Adrenal gland (tissue), 12 donors: Measurements from ENCODE around the gene SLC39A7. TPM values are rescaled to one million over a fixed set of nuclear protein-coding genes. Genes with fewer than 3 reads are reported as not detected.
A peak's percentile ranks its signal among the peaks of the same experiment; 100 is the strongest.

ENCODE experiments used
- DNase-seq, 7 donors: peaks; one replicate each; pipeline ENCODE4 v3.0.0-alpha.2; 2019 to 2020
- H3K27ac ChIP-seq, 5 donors: fragments of 200-600 bp; sonication (generic) in 4 of 5; 1 replicate in 3 of 5; 2 replicates in 2 of 5; pipeline versions ENCODE4 v1.5.1 to v1.8.0; 2016 to 2020; ENCODE audit warnings: mild to moderate bottlenecking in 1 of 5
- H3K27me3 ChIP-seq: fragments of 200-600 bp; 2 replicates; pipeline ENCODE4 v1.8.0; 2021
- H3K36me3 ChIP-seq, 2 donors: fragments of 200-600 bp; replicated peaks in 1 of 2; 1 replicate in 1 of 2; 2 replicates in 1 of 2; pipeline versions ENCODE4 v1.5.1 to v1.8.0; 2018 to 2022
- H3K4me1 ChIP-seq, 2 donors: fragments of 200-600 bp; replicated peaks in 1 of 2; 1 replicate in 1 of 2; 2 replicates in 1 of 2; pipeline versions ENCODE4 v1.5.1 to v1.8.0; 2018 to 2021
- H3K4me3 ChIP-seq, 4 donors: fragments of 200-600 bp; sonication (generic) in 3 of 4; one replicate each; pipeline ENCODE4 v1.5.1; 2016 to 2018
- H3K9me3 ChIP-seq, 3 donors: fragments of 200-600 bp; sonication (generic) in 1 of 3; replicated peaks in 1 of 3; 1 replicate in 2 of 3; 2 replicates in 1 of 3; pipeline versions ENCODE4 v1.5.1 to v1.8.0; 2016 to 2021
- CTCF ChIP-seq, 6 experiments: fragments of 450-650 bp in 4 of 6; fragments of 200-600 bp in 2 of 6; sonication (generic) in 1 of 6; IDR thresholded peaks; 1 replicate in 5 of 6; 2 replicates in 1 of 6; pipeline versions ENCODE4 v1.5.1 to v1.8.0; 2016 to 2021; ENCODE audit warnings: antibody characterized with exemption in 6 of 6, mild to moderate bottlenecking in 2 of 6, moderate library complexity in 1 of 6
- POLR2A ChIP-seq, 2 donors: fragments of 450-650 bp; IDR thresholded peaks; one replicate each; pipeline ENCODE4 v1.6.1; 2017; ENCODE audit warnings: antibody characterized with exemption in 2 of 2, mild to moderate bottlenecking in 2 of 2, moderate library complexity in 1 of 2
- WGBS, 4 donors: extraction: QIAGEN DNeasy Blood & Tissue Kit in 2 of 4; methylation state at CpG; one replicate each; pipeline versions ENCODE4 v1.1.5 to v1.1.7; 2013 to 2017; 5-methylcytosine and 5-hydroxymethylcytosine counted together
- intact Hi-C, 2 donors: fragments of 100-400 bp; cut with DNase I; formaldehyde crosslinking; loops; one replicate each; pipeline versions ENCODE4 v1.14.1 to v1.15.0; 2022 to 2023
- polyA plus RNA-seq, 3 donors: library from polyadenylated mRNA; stranded (reverse); fragments of 200-250 nt in 2 of 3; fragments of 350-450 nt in 1 of 3; fragmentation: Illumina TruSeq in 1 of 3; extraction: RNeasy Lipid Tissue Mini Kit (QIAGEN cat#74804) in 1 of 3; gene quantifications; one replicate each; pipeline ENCODE4 v1.2.3, GENCODE V29; 2013 to 2014
- total RNA-seq, 9 donors: library from RNA; depleted of rRNA in 4 of 9; stranded (reverse); fragments of >200 nt in 4 of 9; fragments of 120-200 nt in 1 of 9; fragmentation: NEBNext Ultra II Directional in 1 of 9; extraction: Animal tissue kit (Norgen Biotek cat#: 25700) in 1 of 9; gene quantifications; one replicate each; pipeline versions ENCODE4 v1.1.0 to v1.2.4, GENCODE V29; 2013 to 2023
- donor health status: healthy with polysubstance abuse.
- donor health status: Bipolar disorder and iron deficiency.
- donor health status: DM: yes; HTN: yes; CAD: no.
- donor health status: DM: no; HTN: no; CAD: no.
- donor health status: DM: no; HTN: no; CAD: no.
- donor health status: DM: yes; HTN: yes; CAD: no.

SLC39A7 gene
- total and polyA plus RNA-seq, 12 donors = 44.4 to 239 (median 111) TPM

- no peak overlapping the region for H3K27ac ChIP-seq
- peaks cover 0 to under 1% of the 10 kb centered on the region in 2 donors for H3K36me3 ChIP-seq
- DNase-seq = no peak
- intact Hi-C loops = no loop called here
- 90 to 100% (median 91%) methylated on average over 2 to 8 of the region's 8 CpGs for WGBS, 4 donors
- peaks cover 9 to 11% of the 10 kb centered on the region in 2 donors for H3K4me1 ChIP-seq
- H3K4me3 ChIP-seq = no peak overlapping the region
- H3K27me3 ChIP-seq = peaks cover 13% of the 10 kb centered on the region
- TF ChIP-seq CTCF (IDR thresholded peaks at IDR 0.05) (no peak), POLR2A (IDR thresholded peaks at IDR 0.05) (no peak)
- no peaks in the 10 kb centered on the region for H3K9me3 ChIP-seq
Measured at GRCh38 chr6:33189164-33189563, 11.5 kb upstream of the SLC39A7 start.

DNA sequence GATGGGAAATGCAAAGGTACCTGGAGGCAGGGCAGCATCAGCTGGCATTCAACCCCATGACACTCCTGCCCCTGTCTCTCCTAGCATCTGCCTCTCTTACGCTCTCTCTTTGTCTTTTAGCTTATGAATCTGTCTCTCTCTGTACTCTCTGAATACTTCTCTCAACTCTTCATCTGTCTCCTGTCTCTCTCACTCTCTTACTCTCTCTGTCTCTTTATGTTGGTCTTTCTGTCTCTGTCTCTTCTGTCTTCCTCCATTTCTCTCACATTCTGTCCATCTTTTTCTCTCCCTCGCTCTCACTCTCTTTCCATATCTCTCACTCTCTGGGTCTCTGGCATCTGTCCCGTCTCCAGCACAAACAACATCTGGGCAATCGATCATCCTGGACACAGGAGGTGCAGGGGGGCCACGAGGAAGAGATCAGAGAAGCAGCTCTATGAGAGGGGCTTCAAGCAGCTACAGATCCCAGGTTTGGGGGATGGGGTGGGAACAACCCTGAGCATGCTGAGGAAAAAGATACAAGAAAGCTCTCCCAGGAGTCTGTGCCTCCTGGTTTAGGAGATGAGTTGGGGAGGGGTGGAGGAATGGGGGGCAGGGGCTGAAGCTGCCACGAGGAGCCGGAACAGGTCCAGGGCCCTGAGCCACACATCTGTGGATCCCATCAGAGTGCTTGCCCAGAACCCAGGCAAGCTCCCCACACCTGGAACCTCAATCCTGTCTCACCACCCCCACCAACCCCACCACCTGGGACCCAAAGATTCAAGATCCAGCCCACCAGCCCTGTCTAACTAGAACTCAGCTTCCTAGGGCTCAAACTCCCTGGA is 10.8 kb upstream of the SLC39A7 start:
- no peaks in the 10 kb centered on the region for H3K9me3 ChIP-seq
- H3K4me1 ChIP-seq = peaks cover 9 to 11% of the 10 kb centered on the region in 2 donors
- no peak overlapping the region for H3K4me3 ChIP-seq
- H3K27ac ChIP-seq = no peak overlapping the region
- peaks cover 13% of the 10 kb centered on the region for H3K27me3 ChIP-seq
- WGBS, 4 donors = 60 to 70% (median 66%) methylated on average over 5 to 7 of the region's 7 CpGs
- TF ChIP-seq CTCF (IDR thresholded peaks at IDR 0.05) = no peak
- TF ChIP-seq POLR2A (IDR thresholded peaks at IDR 0.05) = no peak
- DNase-seq = no peak
- intact Hi-C loops = no loop called here
- peaks cover 0 to 7% of the 10 kb centered on the region in 2 donors for H3K36me3 ChIP-seq

DNA sequence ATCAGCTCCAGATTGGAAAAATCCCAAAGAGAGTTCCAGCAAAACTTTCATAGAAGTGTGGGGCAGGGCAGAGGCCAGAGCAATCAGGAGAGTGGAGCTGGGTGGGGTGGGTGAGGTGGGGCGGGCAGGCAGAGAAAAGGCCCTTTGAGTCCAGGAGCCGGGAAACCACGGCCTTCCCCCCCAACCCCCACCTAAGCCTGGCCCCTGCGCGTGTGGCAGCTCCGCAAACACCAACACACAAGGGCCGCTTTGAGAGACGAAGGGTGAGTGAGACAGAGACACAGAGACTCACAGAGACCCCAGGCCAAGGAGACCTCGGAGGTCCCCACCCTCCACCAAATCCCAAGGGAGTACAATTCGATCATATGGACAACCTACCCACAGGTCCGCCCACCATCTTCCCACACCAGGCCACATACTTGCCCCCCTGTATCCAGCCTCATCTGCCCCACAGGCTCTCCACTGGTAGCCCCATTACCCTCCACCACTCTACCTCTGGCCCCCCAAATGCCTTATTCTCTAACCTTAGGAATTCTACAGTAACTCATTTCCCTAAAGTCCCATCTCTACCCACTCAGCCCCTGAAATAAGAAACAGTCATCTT is 10.1 kb upstream of the SLC39A7 start:
- Histone ChIP-seq H3K4me3 (no peak overlapping the region), H3K27me3 (peaks cover 13% of the 10 kb centered on the region), H3K9me3 (no peaks in the 10 kb centered on the region), H3K36me3 (peaks cover 0 to 15% of the 10 kb centered on the region in 2 donors), H3K4me1 (peaks cover 9 to 11% of the 10 kb centered on the region in 2 donors), H3K27ac (no peak overlapping the region)
- intact Hi-C loops = no loop called here
- no peak for TF ChIP-seq POLR2A (IDR thresholded peaks at IDR 0.05)
- TF ChIP-seq CTCF (IDR thresholded peaks at IDR 0.05) = no peak
- DNase-seq = no peak
- WGBS, 4 donors = 82 to 92% (median 86%) methylated on average over 8 to 11 of the region's 11 CpGs

GRCh38 chr6:33191383-33192104 is 9.1 kb upstream of the SLC39A7 start:
- peak in 1 of 7 donors; percentile 21 for DNase-seq
- WGBS, 4 donors = 37 to 50% (median 40%) methylated on average over 4 to 8 of the region's 8 CpGs
- no peaks in the 10 kb centered on the region for H3K9me3 ChIP-seq
- peaks cover 13% of the 10 kb centered on the region for H3K27me3 ChIP-seq
- H3K27ac ChIP-seq = no peak overlapping the region
- H3K4me1 ChIP-seq = peaks cover 9 to 11% of the 10 kb centered on the region in 2 donors
- no peak for TF ChIP-seq POLR2A (IDR thresholded peaks at IDR 0.05)
- no peak for TF ChIP-seq CTCF (IDR thresholded peaks at IDR 0.05)
- intact Hi-C loops = no loop called here
- H3K36me3 ChIP-seq = peaks cover 0 to 24% of the 10 kb centered on the region in 2 donors
- no peak overlapping the region for H3K4me3 ChIP-seq
